A549 (cell line): ENCODE data around the gene IGF1R. TPM values are rescaled to one million over a fixed set of nuclear protein-coding genes. Genes with fewer than 3 reads are reported as not detected.

Experiments
- ATAC-seq, 2 experiments: fragments of 200-7000 bp in 1 of 2; fragments of >200 bp in 1 of 2; cut with Nextera tagmentation in 1 of 2; cut with Tn5 transposase in 1 of 2; 3 replicates each; pipeline versions ENCODE4 v1.8.0 to v1.9.1; 2018 to 2020; ENCODE audit warnings: mild to moderate bottlenecking in 1 of 2, moderate library complexity in 1 of 2
- CTCF ChIA-PET: fragments of 300-600 bp; sonication (Branson Sonifier 250); formaldehyde crosslinking; extraction: SDS; loops from one replicate; lab custom pipeline; 2021; ENCODE audit warnings: antibody characterized with exemption, inconsistent platforms; lab: Yijun Ruan, JAX
- POLR2A ChIA-PET: fragments of 350-600 bp; formaldehyde crosslinking; extraction: SDS; loops from one replicate; lab custom pipeline; 2021; ENCODE audit warnings: antibody characterized with exemption, inconsistent platforms; lab: Yijun Ruan, JAX
- DNase-seq, 2 experiments: peaks; one replicate each; pipeline versions ENCODE4 v3.0.0 to v3.0.0-alpha.2; 2011 to 2016; ENCODE audit warnings: low read depth in 1 of 2, low spot score in 1 of 2
- FAIRE-seq: peaks from 2 replicates; lab custom pipeline; 2011; peaks lifted over from hg19 to GRCh38; lab: Jason Lieb, UNC
- H3K27ac ChIP-seq, 2 experiments: fragments of >200 bp; sonication (Bioruptor Twin); formaldehyde crosslinking; 3 replicates each; pipeline ENCODE4 v1.5.1; 2016 to 2017
- H3K4me1 ChIP-seq: fragments of >200 bp; sonication (Bioruptor Twin); formaldehyde crosslinking; 3 replicates; pipeline ENCODE4 v1.6.1; 2016
- H3K4me2 ChIP-seq: fragments of >200 bp; sonication (Bioruptor Twin); formaldehyde crosslinking; 3 replicates; pipeline ENCODE4 v1.6.1; 2016
- H3K4me3 ChIP-seq: fragments of >200 bp; sonication (Bioruptor Twin); formaldehyde crosslinking; 3 replicates; pipeline ENCODE4 v1.5.1; 2016
- H3K9me3 ChIP-seq: fragments of >200 bp; sonication (Bioruptor Twin); formaldehyde crosslinking; 3 replicates; pipeline ENCODE4 v1.6.1; 2016
- CBX2 ChIP-seq: fragments of 200-600 bp; sonication (generic); IDR thresholded peaks from 2 replicates; pipeline ENCODE4 v1.6.1; 2016; ENCODE audit warnings: low read depth, mild to moderate bottlenecking, borderline replicate concordance
- CEBPB ChIP-seq, 2 experiments: fragments of >200 bp in 1 of 2; sonication (Bioruptor Twin) in 1 of 2; formaldehyde crosslinking in 1 of 2; IDR thresholded peaks; 2 replicates each; pipeline ENCODE4 v1.6.1; 2012 to 2016
- EHF ChIP-seq: fragments of 250-450 bp; sonication (Bioruptor Pico); IDR thresholded peaks from 2 replicates; pipeline ENCODE4 v1.5.0; 2020; ENCODE audit warnings: mild to moderate bottlenecking
- ESRRA ChIP-seq: fragments of 150-350 bp; IDR thresholded peaks from 2 replicates; pipeline ENCODE4 v1.6.1; 2014; ENCODE audit warnings: mild to moderate bottlenecking, low read length, borderline replicate concordance
- FOSL2 ChIP-seq, 2 experiments: fragments of 450-650 bp in 1 of 2; fragments of >200 bp in 1 of 2; sonication (Bioruptor Twin) in 1 of 2; formaldehyde crosslinking; IDR thresholded peaks; 2 replicates each; pipeline versions ENCODE4 v1.5.0 to v1.6.1; 2016 to 2020; ENCODE audit warnings: mild to moderate bottlenecking in 1 of 2, moderate library complexity in 1 of 2
- HDAC2 ChIP-seq: fragments of 200-600 bp; sonication (generic); IDR thresholded peaks from 2 replicates; pipeline ENCODE4 v1.6.1; 2016
- HEYL ChIP-seq: fragments of 250-450 bp; sonication (Bioruptor Pico); IDR thresholded peaks from 2 replicates; pipeline ENCODE4 v1.8.0; 2021; ENCODE audit warnings: mild to moderate bottlenecking, moderate library complexity
- JUN ChIP-seq, 2 experiments: fragments of >200 bp; sonication (Bioruptor Twin); formaldehyde crosslinking; IDR thresholded peaks; 2 replicates in 1 of 2; 3 replicates in 1 of 2; pipeline ENCODE4 v1.6.1; 2016 to 2017
- JUNB ChIP-seq: fragments of >200 bp; sonication (Bioruptor Twin); formaldehyde crosslinking; IDR thresholded peaks from 2 replicates; pipeline ENCODE4 v1.6.1; 2016
- KDM5A ChIP-seq: fragments of 200-600 bp; sonication (generic); IDR thresholded peaks from 2 replicates; pipeline ENCODE4 v1.6.1; 2016; ENCODE audit warnings: antibody characterized with exemption, mild to moderate bottlenecking
- MAZ ChIP-seq: fragments of 150-350 bp; IDR thresholded peaks from 2 replicates; pipeline ENCODE4 v1.6.1; 2014; ENCODE audit warnings: antibody characterized with exemption, low read depth, low read length, borderline replicate concordance
- NFE2L2 ChIP-seq: fragments of 150-350 bp; conservative IDR thresholded peaks from 2 replicates; pipeline ENCODE4 v1.6.1; 2014; ENCODE audit warnings: low read length
- NPAS2 ChIP-seq: fragments of 250-450 bp; sonication (Bioruptor Pico); IDR thresholded peaks from 2 replicates; pipeline ENCODE4 v1.8.0; 2022; ENCODE audit warnings: mild to moderate bottlenecking, moderate library complexity, borderline replicate concordance
- POLR2A ChIP-seq: IDR thresholded peaks from 2 replicates; pipeline ENCODE4 v1.6.1; 2012; ENCODE audit warnings: mild to moderate bottlenecking, low read length
- POLR2AphosphoS2 ChIP-seq: conservative IDR thresholded peaks from 2 replicates; pipeline ENCODE4 v1.6.1; 2012; ENCODE audit warnings: low read length, improper control_type of control experiment, inconsistent platforms
- RFX5 ChIP-seq: fragments of 450-650 bp; IDR thresholded peaks from 2 replicates; pipeline ENCODE4 v1.7.1; 2014; ENCODE audit warnings: antibody characterized with exemption, mild to moderate bottlenecking, moderate library complexity
- RNF2 ChIP-seq: fragments of 200-600 bp; sonication (generic); IDR thresholded peaks from 2 replicates; pipeline ENCODE4 v1.6.1; 2016; ENCODE audit warnings: low read depth, mild to moderate bottlenecking, antibody characterized with exemption, moderate library complexity, borderline replicate concordance
- TFCP2L1 ChIP-seq: fragments of 250-450 bp; sonication (Bioruptor Pico); IDR thresholded peaks from 2 replicates; pipeline ENCODE4 v1.5.0; 2021; ENCODE audit warnings: mild to moderate bottlenecking
- TP53 ChIP-seq: fragments of 250-450 bp; sonication (Bioruptor Pico); IDR thresholded peaks from 2 replicates; pipeline ENCODE4 v1.5.0; 2021; ENCODE audit warnings: mild to moderate bottlenecking, moderate library complexity
- ZNF302 ChIP-seq: fragments of 250-450 bp; sonication (Bioruptor Pico); IDR thresholded peaks from 2 replicates; pipeline ENCODE4 v1.9.0; 2021; ENCODE audit warnings: inconsistent platforms, mild to moderate bottlenecking, moderate library complexity
- ZSCAN20 ChIP-seq: fragments of 250-450 bp; sonication (Bioruptor Pico); IDR thresholded peaks from 2 replicates; pipeline ENCODE4 v1.8.0; 2022; ENCODE audit warnings: mild to moderate bottlenecking, moderate library complexity
- WGBS: methylation state at CpG from one replicate; pipeline ENCODE4 v1.1.6; 2017; ENCODE audit errors: missing lambda C conversion rate; 5-methylcytosine and 5-hydroxymethylcytosine counted together
- polyA plus RNA-seq, 4 experiments: library from polyadenylated mRNA; depleted of rRNA in 3 of 4; stranded (reverse); fragments of >200 nt; fragmentation: RNase III in 1 of 4; extraction: RNeasy Plus Mini Kit Qiagen cat#74134 plus additional on column Dnase treatment in 1 of 4; gene quantifications; 2 replicates in 3 of 4; 3 replicates in 1 of 4; pipeline ENCODE4 v1.2.3, GENCODE V29; 2011 to 2017
- TF ChIP-seq, protein P1 (sequence below): IDR thresholded peaks from 2 replicates; pipeline ENCODE4 v1.6.1; 2012
- TF ChIP-seq, protein P2 (sequence below): IDR thresholded peaks from 2 replicates; pipeline ENCODE4 v1.6.1; 2012; ENCODE audit warnings: low read depth, borderline replicate concordance
- TF ChIP-seq, protein P3 (sequence below): IDR thresholded peaks from 2 replicates; pipeline ENCODE4 v1.6.1; 2012
- TF ChIP-seq, protein P4 (sequence below): fragments of >200 bp; sonication (Bioruptor Twin); formaldehyde crosslinking; IDR thresholded peaks from 2 replicates; pipeline ENCODE4 v1.6.1; 2016

Gene IGF1R
- polyA plus RNA-seq, 2 of the 4 experiments (the other 2 are of a cell fraction), result 42.6 to 69.5 TPM

DNA sequence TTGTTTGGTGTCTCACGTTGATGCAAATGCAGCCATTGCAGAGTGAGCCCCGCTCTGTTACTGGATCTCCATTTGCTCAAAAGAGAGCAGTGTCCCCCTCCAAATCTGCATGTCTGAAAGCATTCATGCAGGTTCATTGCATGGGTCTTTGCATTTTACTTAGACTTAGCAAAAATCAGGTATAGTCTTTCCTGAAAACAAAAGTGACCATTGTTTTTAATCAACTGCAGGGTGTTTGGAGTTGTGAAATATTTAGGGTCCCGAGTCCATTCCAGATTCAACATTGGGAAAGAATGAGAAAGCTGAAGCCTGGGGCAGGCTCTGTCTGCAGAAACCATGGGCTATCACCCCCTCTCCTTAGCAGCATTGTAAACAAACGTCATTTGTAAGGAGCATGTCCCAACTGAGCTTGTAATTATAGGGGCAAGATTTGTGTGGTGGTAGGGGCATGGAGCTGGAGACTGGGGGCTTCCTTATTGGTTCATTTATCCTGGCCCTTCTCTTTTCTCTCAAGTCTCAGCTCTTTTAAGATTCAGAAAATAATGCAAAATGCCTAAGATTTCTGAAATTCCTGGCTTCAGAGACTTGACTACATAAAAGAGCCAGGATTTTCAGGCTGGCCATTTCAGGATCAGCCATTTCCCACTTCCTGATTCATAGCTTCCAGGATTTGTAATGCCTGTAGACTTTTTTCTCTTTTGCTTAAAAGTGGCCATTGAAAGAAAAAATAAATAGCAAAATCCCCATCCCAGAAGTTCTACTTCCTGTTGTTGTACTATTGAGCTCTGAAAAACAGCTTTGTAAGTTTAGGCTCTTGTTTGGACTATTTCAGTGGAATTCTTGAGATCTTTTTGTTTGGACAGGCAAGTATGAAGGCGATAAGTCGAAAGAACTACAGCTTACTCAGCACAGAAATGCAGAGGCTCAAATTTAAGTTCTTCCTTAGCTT lies 23.0 kb downstream of the IGF1R start:
- peak overlapping the region; percentile 60 for H3K4me2 ChIP-seq
- ChIA-PET CTCF (interaction anchor here (0.7 to 6.8 kb wide), 8 partner anchors 13 to 405 kb away, joined by 3 to 46 read pairs (median 3); no protein-coding TSS in a partner anchor), POLR2A (interaction anchor here (0.7 to 1.1 kb wide), 3 partner anchors 9 to 24 kb away, joined by 3 to 4 read pairs (median 4); no protein-coding TSS in a partner anchor)
- H3K4me3 ChIP-seq, result no peak overlapping the region
- FAIRE-seq, result no peak
- H3K9me3 ChIP-seq, result no peaks in the 10 kb centered on the region
- 62% methylated on average over 6 of the region's 6 CpGs for WGBS
- peak in 1 of 2 experiments; percentile 17; a peak in 3 of 6 replicates for ATAC-seq
- peak overlapping the region in 1 of 2 experiments; percentile 51; a peak in 3 of 6 replicates for H3K27ac ChIP-seq
- TF ChIP-seq KDM5A, result no peak
- peak in 1 of 2 experiments; percentile 40; a peak in 1 of 4 replicates for TF ChIP-seq CEBPB (IDR thresholded peaks at IDR 0.05)
- no peak for TF ChIP-seq POLR2A
- no peak for DNase-seq
- peaks cover 85% of the 10 kb centered on the region for H3K4me1 ChIP-seq

DNA sequence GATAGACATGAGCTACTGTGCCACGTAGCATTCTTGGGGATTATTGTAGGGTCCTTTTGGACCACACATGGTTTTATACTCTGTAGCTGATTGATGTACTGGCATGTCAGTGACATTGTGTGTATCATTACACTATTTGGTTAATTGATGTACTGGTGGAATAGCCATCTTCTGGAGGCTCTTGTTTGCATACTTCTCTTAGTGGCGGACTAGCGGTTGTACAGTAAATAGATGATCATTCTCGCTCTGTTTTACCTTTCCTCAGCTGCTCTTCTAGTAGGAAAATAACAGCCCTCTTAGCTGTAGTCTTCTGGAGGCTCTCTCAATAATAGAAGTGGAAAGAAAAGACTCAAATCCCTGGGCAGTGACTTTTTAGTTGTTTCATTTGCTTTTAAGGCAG lies 24.8 kb downstream of the IGF1R start:
- POLR2A ChIA-PET, result no interaction called here
- H3K4me1 ChIP-seq, result peaks cover 85% of the 10 kb centered on the region

DNA sequence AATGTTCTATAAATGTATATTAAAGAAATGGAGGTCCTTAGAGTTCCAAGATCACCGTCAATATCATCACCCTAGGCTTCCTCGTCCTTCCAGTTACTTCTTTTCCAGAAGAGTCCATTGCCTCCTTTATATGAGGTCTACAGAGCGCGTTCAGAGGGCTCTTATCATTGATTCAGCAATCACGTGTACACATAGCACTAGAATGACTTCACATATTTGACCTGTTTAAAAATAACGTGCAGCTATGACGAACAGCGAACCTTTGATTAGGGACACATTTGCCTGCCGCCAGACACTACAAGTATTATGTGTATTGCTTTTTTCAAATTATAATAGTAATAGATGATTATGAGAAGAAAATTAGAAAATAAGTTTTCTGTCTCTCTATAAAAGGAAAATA lies 26.0 kb downstream of the IGF1R start:
- Histone ChIP-seq H3K4me3 (no peak overlapping the region), H3K4me1 (peaks cover 75% of the 10 kb centered on the region), H3K9me3 (no peaks in the 10 kb centered on the region), H3K4me2 (no peak overlapping the region), H3K27ac (no peak overlapping the region)
- ATAC-seq, result no peak
- TF ChIP-seq TP53 (CRISPR knock-in tag) (no peak), ESRRA (no peak)
- 89% methylated on average over 9 of the region's 9 CpGs for WGBS
- CTCF ChIA-PET, result interaction anchor here (0.8 to 1.6 kb wide), 6 partner anchors 13 to 400 kb away, joined by 3 to 7 read pairs (median 4); no protein-coding TSS in a partner anchor
- POLR2A ChIA-PET, result no interaction called here
- DNase-seq, result no peak
- no peak for FAIRE-seq

More for the DNA sequence above, 24.8 kb downstream of the IGF1R start:
- H3K9me3 ChIP-seq, result no peaks in the 10 kb centered on the region
- no peak for FAIRE-seq
- H3K4me3 ChIP-seq, result no peak overlapping the region
- no peak overlapping the region for H3K4me2 ChIP-seq
- no peak for ATAC-seq
- TF ChIP-seq POLR2AphosphoS2, result no peak
- TF ChIP-seq MAZ, result no peak
- TF ChIP-seq KDM5A, result no peak
- TF ChIP-seq RNF2, result no peak
- TF ChIP-seq CBX2, result no peak
- no peak for TF ChIP-seq JUNB
- TF ChIP-seq NPAS2 (CRISPR knock-in tag), result no peak
- no peak for TF ChIP-seq NFE2L2
- TF ChIP-seq TFCP2L1 (CRISPR knock-in tag), result no peak
- TF ChIP-seq EHF, result no peak
- TF ChIP-seq, all 56 proteins: peak for 0
- DNase-seq, result no peak
- CTCF ChIA-PET, result interaction anchor here (0.6 to 6.8 kb wide), 7 partner anchors 14 to 403 kb away, joined by 3 to 46 read pairs (median 5); no protein-coding TSS in a partner anchor
- 87% methylated on average over 4 of the region's 4 CpGs for WGBS
- no peak overlapping the region for H3K27ac ChIP-seq

DNA sequence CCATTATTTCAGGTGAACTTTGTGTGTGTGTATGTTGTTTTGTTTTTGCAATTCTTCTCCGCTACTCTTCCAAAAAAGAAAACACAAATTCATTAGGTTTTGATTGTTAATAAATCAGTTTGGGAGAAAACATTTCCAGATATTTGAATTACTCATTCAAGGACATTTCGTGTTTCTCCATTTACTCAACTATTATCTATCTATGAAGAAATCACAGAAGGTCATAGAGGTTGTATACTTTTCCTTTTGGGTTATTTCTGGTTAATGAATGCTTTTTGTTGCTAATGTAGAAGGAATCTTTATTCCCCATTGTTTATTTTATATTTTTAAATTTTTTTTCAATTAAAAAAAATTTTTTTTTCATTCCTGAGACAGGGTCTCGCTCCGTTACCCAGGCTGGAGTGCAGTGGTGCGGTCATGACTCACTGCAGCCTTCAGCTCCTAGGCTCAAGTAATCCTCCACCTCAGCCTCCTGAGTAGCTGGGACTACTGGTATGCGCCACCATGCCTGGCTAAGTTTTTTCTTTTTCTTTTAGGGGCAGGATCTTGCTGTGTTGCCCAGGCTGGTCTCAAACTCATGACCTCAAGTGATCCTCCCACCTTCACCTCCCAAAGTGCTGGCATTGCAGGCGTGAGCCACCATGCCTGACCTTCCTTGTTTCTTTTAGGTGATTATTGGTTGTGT lies 28.4 kb downstream of the IGF1R start:
- ChIA-PET CTCF (interaction anchor here (0.6 to 1.0 kb wide), 2 partner anchors 17 to 135 kb away, joined by 3 to 4 read pairs; no protein-coding TSS in a partner anchor), POLR2A (no interaction called here)
- ATAC-seq (no peak), DNase-seq (no peak), FAIRE-seq (no peak)
- WGBS, result 92% methylated on average over 7 of the region's 7 CpGs
- H3K4me1 ChIP-seq, result peaks cover 64% of the 10 kb centered on the region
- TF ChIP-seq RFX5 (no peak), ZNF302 (no peak), KDM5A (no peak), HEYL (CRISPR knock-in tag) (no peak), ZSCAN20 (CRISPR knock-in tag) (no peak), CBX2 (no peak), FOSL2 (IDR thresholded peaks at IDR 0.05) (no peak), FOSL2 (CRISPR knock-in tag; IDR thresholded peaks at IDR 0.05) (no peak), HDAC2 (no peak), NPAS2 (CRISPR knock-in tag) (no peak), JUN (IDR thresholded peaks at IDR 0.05) (no peak)
- TF ChIP-seq, protein P1, sequence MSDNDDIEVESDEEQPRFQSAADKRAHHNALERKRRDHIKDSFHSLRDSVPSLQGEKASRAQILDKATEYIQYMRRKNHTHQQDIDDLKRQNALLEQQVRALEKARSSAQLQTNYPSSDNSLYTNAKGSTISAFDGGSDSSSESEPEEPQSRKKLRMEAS, result no peak
- TF ChIP-seq, protein P2, sequence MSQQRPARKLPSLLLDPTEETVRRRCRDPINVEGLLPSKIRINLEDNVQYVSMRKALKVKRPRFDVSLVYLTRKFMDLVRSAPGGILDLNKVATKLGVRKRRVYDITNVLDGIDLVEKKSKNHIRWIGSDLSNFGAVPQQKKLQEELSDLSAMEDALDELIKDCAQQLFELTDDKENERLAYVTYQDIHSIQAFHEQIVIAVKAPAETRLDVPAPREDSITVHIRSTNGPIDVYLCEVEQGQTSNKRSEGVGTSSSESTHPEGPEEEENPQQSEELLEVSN, result no peak
- TF ChIP-seq, protein P3, sequence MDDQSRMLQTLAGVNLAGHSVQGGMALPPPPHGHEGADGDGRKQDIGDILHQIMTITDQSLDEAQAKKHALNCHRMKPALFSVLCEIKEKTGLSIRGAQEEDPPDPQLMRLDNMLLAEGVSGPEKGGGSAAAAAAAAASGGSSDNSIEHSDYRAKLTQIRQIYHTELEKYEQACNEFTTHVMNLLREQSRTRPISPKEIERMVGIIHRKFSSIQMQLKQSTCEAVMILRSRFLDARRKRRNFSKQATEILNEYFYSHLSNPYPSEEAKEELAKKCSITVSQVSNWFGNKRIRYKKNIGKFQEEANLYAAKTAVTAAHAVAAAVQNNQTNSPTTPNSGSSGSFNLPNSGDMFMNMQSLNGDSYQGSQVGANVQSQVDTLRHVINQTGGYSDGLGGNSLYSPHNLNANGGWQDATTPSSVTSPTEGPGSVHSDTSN, result no peak
- TF ChIP-seq, protein P4, sequence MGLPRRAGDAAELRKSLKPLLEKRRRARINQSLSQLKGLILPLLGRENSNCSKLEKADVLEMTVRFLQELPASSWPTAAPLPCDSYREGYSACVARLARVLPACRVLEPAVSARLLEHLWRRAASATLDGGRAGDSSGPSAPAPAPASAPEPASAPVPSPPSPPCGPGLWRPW, result no peak
- no peak overlapping the region; the same call in 2 of the 3 replicates for H3K4me2 ChIP-seq
- 0 out of 6 replicates have a peak overlapping the region, but pooled peaks of 1 of the 2 experiments have one; percentile 23 for H3K27ac ChIP-seq
- no peak overlapping the region for H3K4me3 ChIP-seq
- H3K9me3 ChIP-seq, result no peaks in the 10 kb centered on the region
